GM21528 (cell line): ENCODE measurements around the gene RAB10.
"Not testable (repeated sequence)": the region's sequence is repeated elsewhere in the genome, so short reads cannot be mapped to it uniquely, and the experiment has no call there.

Experiments used
- ATAC-seq: cut with Tn5 transposase; IDR thresholded peaks from one replicate; pipeline ENCODE4 v1.9.1; 2021; ENCODE audit warnings: mild to moderate bottlenecking, moderate library complexity; ENCODE audit not compliant: unreplicated experiment, low FRiP score

The RAB10 gene

GRCh38 chr2:26086779-26087178 is 52.9 kb downstream of the RAB10 start:
- no peak for ATAC-seq

- no peak for ATAC-seq
Observed at GRCh38 chr2:26088038-26088643, 54.3 kb downstream of the RAB10 start.

GRCh38 chr2:26088931-26089330 is 55.0 kb downstream of the RAB10 start:
- not testable (repeated sequence) for ATAC-seq

GRCh38 chr2:26089337-26089736 is 55.5 kb downstream of the RAB10 start:
- ATAC-seq, result no peak

GRCh38 chr2:26095758-26096157 is 61.9 kb downstream of the RAB10 start:
- no peak for ATAC-seq

- no peak for ATAC-seq
Observed at GRCh38 chr2:26099933-26100332, 66.0 kb downstream of the RAB10 start.

- no peak for ATAC-seq
Observed at GRCh38 chr2:26100384-26100783, 66.5 kb downstream of the RAB10 start.

- ATAC-seq, result no peak
Observed at GRCh38 chr2:26103752-26104151, 69.9 kb downstream of the RAB10 start.

- ATAC-seq, result not testable (repeated sequence)
Observed at GRCh38 chr2:26108701-26109100, 74.8 kb downstream of the RAB10 start.

- ATAC-seq, result no peak
Observed at GRCh38 chr2:26112201-26112600, 78.3 kb downstream of the RAB10 start.

GRCh38 chr2:26114151-26114550 is 80.3 kb downstream of the RAB10 start:
- ATAC-seq, result no peak

GRCh38 chr2:26118682-26119081 is 84.8 kb downstream of the RAB10 start:
- ATAC-seq, result no peak

- no peak for ATAC-seq
Observed at GRCh38 chr2:26119521-26119920, 85.6 kb downstream of the RAB10 start.

GRCh38 chr2:26122630-26123029 is 88.7 kb downstream of the RAB10 start:
- ATAC-seq, result no peak

- ATAC-seq, result no peak
Observed at GRCh38 chr2:26123426-26123825, 89.5 kb downstream of the RAB10 start.

GRCh38 chr2:26126074-26126473 is 92.2 kb downstream of the RAB10 start:
- no peak for ATAC-seq

GRCh38 chr2:26128176-26128575 is 94.3 kb downstream of the RAB10 start:
- no peak for ATAC-seq

GRCh38 chr2:26130763-26131162 is 96.9 kb downstream of the RAB10 start:
- no peak for ATAC-seq

- ATAC-seq, result no peak
Observed at GRCh38 chr2:26136451-26136850, 102.6 kb downstream of the RAB10 start.

GRCh38 chr2:26139269-26140183 is 105.6 kb downstream of the RAB10 start:
- no peak for ATAC-seq

- ATAC-seq, result no peak
Observed at GRCh38 chr2:26141145-26141769, 107.4 kb downstream of the RAB10 start.
